ENCODE data around the gene MUC6.

DNA sequence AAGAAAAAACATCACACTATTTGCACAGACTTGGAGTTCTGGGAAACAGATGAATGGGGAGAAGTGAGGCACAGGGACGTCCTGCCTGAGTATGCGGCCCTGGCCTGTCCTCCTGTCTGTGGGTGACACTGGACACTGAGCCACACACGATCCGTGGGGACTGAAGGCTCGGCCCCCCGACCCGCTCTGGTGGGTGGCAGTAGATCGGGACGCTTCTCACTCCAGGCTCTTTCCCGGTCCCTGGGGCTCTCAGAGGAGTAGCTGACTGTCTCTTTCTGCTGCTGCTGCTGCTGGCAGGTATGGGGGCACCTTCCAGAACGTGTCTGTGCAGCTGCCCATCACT is 27.7 kb downstream of the MUC6 start:
- no peak for TF ChIP-seq EZH2phosphoT487 (IDR thresholded peaks at IDR 0.05; ENCODE audit: insufficient read depth, low read depth)
- no peak for TF ChIP-seq EZH2 (IDR thresholded peaks at IDR 0.05; ENCODE audit: insufficient read depth, poor library complexity, severe bottlenecking)

Measured in GM23248 (cell line).